GM12892 (cell line): Measurements from ENCODE around the gene HK3.

Source experiments
- POLR2A ChIP-seq: IDR thresholded peaks from 2 replicates; pipeline ENCODE4 v1.6.1; 2011; ENCODE audit warnings: low read depth, low read length, control low read depth
- POLR2AphosphoS5 ChIP-seq: IDR thresholded peaks from 2 replicates; pipeline ENCODE4 v1.6.1; 2011; ENCODE audit warnings: low read depth, low read length, control low read depth

GRCh38 chr5:176850371-176851245 lies 48.5 kb downstream of the HK3 start:
- TF ChIP-seq POLR2A (no peak), POLR2AphosphoS5 (no peak)
